Bronchial smooth muscle cell (primary cell): Measurements from ENCODE around the gene BST1. TPM values are rescaled to one million over a fixed set of nuclear protein-coding genes. Genes with fewer than 3 reads are reported as not detected.

Experiments
- total RNA-seq: library from RNA; depleted of rRNA; stranded (reverse); fragments of >200 nt; gene quantifications from 2 replicates; pipeline ENCODE4 v1.2.1, GENCODE V29; 2014

The BST1 gene
- 8.7 and 12.1 TPM in 2 replicates for total RNA-seq

GRCh38 chr4:15702941-15703403, at the start of gene BST1:
Gene BST1, plus strand, starts transcription at chr4:15703065. Its CDS starts 80 bp downstream, at chr4:15703145.

DNA sequence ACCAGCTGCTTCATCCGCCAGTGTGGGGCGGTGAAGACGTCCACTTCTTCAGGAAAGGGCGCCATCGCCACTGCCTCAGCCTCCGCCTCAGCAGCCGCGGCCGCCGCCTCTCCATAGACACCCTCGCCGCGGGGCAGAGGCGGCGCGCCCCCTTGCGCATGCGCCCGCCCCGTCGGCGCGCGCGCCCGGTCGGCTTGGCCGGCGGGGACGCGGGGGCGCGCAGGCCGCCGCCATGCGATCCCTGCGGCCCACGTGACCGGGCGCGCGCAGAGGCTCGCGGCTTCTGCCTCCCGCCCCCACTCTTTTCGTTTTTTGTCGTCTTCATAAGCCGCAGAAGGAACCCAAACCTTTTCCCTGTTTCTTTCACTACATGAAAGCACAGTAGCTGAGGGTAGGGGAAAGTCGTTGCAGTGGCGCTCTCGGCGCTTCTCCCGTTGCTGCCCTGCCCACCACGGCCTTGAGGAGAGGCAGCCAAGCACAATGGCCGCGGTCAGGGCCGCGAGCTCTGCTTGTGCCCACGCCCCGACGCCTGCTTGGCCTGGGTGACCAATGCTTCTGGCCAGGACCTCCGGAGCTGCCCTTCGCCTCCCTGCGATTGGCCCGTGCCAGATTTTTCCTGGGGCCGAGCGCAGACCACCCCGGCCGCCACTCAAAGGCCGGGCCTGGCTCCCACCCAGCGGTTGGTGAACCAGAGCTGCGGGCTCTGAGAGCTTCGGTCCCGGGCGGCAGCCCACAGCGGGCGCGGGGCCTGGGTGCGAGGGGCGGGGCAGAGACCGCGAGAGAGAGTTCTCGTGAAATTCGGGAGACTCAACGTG, 47.4 kb upstream of the BST1 start, which contains the start of gene FBXL5:
Gene FBXL5 (minus strand): TSS at position 135 of the 815 bp plus-strand sequence. CDS start 70 bp downstream, at position 65.

DNA sequence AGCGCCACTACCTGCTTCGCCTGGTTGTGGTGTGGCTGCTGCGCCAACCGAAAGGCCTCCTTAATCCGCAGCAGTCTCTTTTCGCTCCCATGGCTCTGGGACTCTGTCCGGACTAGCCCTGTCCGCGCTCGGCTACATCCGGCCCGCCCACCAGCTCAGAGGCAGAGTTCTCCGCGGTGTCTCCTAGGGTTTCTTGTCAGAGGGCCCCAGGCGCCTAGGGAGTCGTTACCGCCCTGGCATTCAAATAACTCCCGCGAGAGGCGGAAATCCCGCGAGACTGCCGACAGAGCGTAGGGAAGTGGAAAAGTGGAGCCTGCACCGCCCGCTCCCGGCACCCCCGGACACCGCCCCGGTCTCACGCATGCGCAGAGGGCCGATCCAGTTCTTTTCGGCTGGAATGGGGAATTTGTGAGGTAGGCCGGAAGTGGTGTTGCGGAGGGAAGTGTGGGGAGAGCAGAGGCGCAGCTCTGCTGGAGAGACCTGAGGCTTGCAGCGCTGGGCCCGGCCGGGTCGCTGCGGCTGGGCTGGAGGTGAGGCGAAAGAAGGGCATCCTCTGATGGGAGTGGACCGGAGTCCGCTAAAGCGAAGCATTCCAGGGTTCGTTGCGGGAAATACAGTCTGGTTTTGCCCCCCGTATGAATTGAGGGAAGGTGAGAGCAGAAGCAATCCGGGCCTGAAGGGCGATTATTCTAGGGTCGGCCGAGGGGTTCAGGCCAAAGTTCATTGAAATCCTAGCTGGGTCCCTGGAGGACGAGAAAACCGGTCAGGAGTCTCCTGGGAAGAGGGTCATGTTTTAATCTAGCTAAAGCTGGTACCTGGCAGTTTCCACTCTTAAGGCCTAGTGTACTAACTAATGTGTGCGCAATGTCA, 21.3 kb upstream of the BST1 start, which contains the start of gene FAM200B:
Gene FAM200B (plus strand): TSS at position 456 of the 870 bp plus-strand sequence. CDS start 5,151 bp downstream, outside the sequence.

DNA sequence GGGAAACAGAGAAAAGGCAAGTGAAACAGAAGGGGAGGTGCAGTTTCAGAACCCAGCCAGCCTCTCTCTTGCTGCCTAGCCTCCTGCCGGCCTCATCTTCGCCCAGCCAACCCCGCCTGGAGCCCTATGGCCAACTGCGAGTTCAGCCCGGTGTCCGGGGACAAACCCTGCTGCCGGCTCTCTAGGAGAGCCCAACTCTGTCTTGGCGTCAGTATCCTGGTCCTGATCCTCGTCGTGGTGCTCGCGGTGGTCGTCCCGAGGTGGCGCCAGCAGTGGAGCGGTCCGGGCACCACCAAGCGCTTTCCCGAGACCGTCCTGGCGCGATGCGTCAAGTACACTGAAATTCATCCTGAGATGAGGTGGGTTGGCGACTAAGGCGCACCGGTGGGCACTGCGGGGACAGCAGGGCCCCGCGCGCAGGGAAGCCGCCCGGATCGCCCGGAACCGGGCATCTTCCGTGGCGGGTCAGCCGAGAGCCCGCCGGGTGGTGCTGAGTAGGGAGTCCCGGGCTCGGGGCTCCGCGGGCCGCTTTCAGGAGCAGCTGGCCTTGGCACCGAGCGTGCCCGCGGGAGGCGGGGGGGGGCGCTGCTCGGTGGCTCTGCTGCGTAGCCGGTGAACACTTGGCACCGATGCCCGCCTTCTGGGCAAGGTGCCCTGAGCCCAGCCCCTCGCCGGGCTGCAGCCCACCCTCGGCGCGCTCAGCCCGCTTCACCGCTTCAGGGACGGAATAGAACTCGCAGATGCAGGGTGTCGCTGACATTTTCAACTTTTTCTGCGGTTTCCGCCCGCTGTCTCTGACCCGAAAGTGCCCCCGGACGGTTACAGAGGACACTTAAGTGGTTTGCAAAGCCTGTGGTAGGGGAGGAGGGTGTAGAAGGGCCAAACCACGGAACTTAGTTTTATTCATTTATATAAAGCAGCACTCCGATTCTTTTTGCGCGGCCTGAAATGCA, 75.7 kb downstream of the BST1 start, which contains the start of gene CD38:
Gene CD38 (plus strand): TSS at position 40 of the 953 bp plus-strand sequence. CDS start 87 bp downstream, at position 127.

Other genes starting within 250 kb of the BST1 start
- 30.9 and 40.4 TPM in 2 replicates for gene CC2D2A, start 233.2 kb upstream of the BST1 start, total RNA-seq
- 86.1 and 100 TPM in 2 replicates for gene FBXL5, start 47.7 kb upstream of the BST1 start, total RNA-seq
- 14.7 and 20.3 TPM in 2 replicates for gene FAM200B, start 21.2 kb upstream of the BST1 start, total RNA-seq
- gene CD38, start 75.3 kb downstream of the BST1 start, total RNA-seq, result under 0.01 TPM in 1 of 2 replicates, not detected in the other
- not detected in 2 replicates for gene FGFBP1, start 235.7 kb downstream of the BST1 start, total RNA-seq